Endothelial cell of umbilical vein (primary cell): Measurements from ENCODE around the gene DYNC1H1. TPM values are rescaled to one million over a fixed set of nuclear protein-coding genes. Genes with fewer than 3 reads are reported as not detected.

ENCODE experiments used
- BruUV-seq: library from RNA; stranded (reverse); fragments of 400-500 nt; replicated peaks from 2 replicates; lab custom pipeline; 2021; lab: Mats Ljungman, UMichigan
- CTCF ChIA-PET: fragments of 300-600, 350-600 bp; sonication (Branson Sonifier 250); formaldehyde crosslinking; loops from one replicate; lab custom pipeline; 2021; ENCODE audit warnings: antibody characterized with exemption, inconsistent platforms; lab: Charles Lee
- POLR2A ChIA-PET: fragments of 300-600, 350-600 bp; sonication (Branson Sonifier 250); formaldehyde crosslinking; loops from one replicate; lab custom pipeline; 2021; ENCODE audit warnings: antibody characterized with exemption, inconsistent platforms; lab: Charles Lee
- DNase-seq: peaks from one replicate; pipeline ENCODE4 v3.0.0-alpha.2; 2011; ENCODE audit warnings: low read depth, low spot score
- FAIRE-seq: peaks from 2 replicates; lab custom pipeline; 2011; peaks lifted over from hg19 to GRCh38; lab: Jason Lieb, UNC
- H2AFZ ChIP-seq: 2 replicates; pipeline ENCODE4 v1.6.0; 2012; ENCODE audit warnings: low read depth, low read length, control low read depth, inconsistent platforms
- H3K27ac ChIP-seq: 2 replicates; pipeline ENCODE4 v1.5.1; 2011; ENCODE audit warnings: low read depth, mild to moderate bottlenecking, control low read depth, low read length, moderate library complexity; ENCODE audit not compliant: insufficient read depth
- H3K27me3 ChIP-seq, 2 experiments: 2 replicates each; pipeline versions ENCODE4 v1.6.0 to v1.6.1; 2011; ENCODE audit warnings: low read length in 2 of 2, mixed read lengths in 1 of 2; ENCODE audit not compliant: control insufficient read depth in 2 of 2, insufficient read depth in 2 of 2
- H3K36me3 ChIP-seq, 2 experiments: 2 replicates in 1 of 2; 3 replicates in 1 of 2; pipeline ENCODE4 v1.5.1; 2011; ENCODE audit warnings: low read length in 2 of 2, mild to moderate bottlenecking in 1 of 2, moderate library complexity in 1 of 2; ENCODE audit not compliant: control insufficient read depth in 2 of 2, insufficient read depth in 2 of 2; ENCODE audit errors: extremely low read depth in 1 of 2
- H3K4me1 ChIP-seq: 3 replicates; pipeline ENCODE4 v1.5.1; 2011; ENCODE audit warnings: mild to moderate bottlenecking, low read length; ENCODE audit not compliant: control insufficient read depth, insufficient read depth; ENCODE audit errors: extremely low read depth
- H3K4me2 ChIP-seq: 2 replicates; pipeline ENCODE4 v1.6.1; 2011; ENCODE audit warnings: low read length, control low read depth, mixed read lengths; ENCODE audit not compliant: insufficient read depth
- H3K4me3 ChIP-seq, 3 experiments: fragments of 200-600 bp in 1 of 3; sonication (generic), shearing (Covaris generic) in 1 of 3; replicated peaks in 1 of 3; 2 replicates each; pipeline ENCODE4 v1.5.1; 2011 to 2016; ENCODE audit warnings: control low read depth in 3 of 3, low read length in 3 of 3, mild to moderate bottlenecking in 2 of 3, inconsistent platforms in 1 of 3, low read depth in 1 of 3, moderate library complexity in 1 of 3; ENCODE audit not compliant: insufficient read depth in 1 of 3
- H3K79me2 ChIP-seq: 2 replicates; pipeline ENCODE4 v1.6.0; 2012; ENCODE audit warnings: low read length, inconsistent platforms; ENCODE audit not compliant: control insufficient read depth, insufficient read depth
- H3K9ac ChIP-seq: replicated peaks from 2 replicates; pipeline ENCODE3; 2011; ENCODE audit warnings: low read length, control low read depth; ENCODE audit not compliant: insufficient read depth; ENCODE audit errors: extremely low read depth
- H3K9me1 ChIP-seq: replicated peaks from 3 replicates; pipeline ENCODE4 v1.6.0; 2011; ENCODE audit warnings: mild to moderate bottlenecking, low read length; ENCODE audit not compliant: control insufficient read depth, insufficient read depth; ENCODE audit errors: extremely low read depth
- H3K9me3 ChIP-seq: replicated peaks from 2 replicates; pipeline ENCODE4 v1.5.1; 2012; ENCODE audit warnings: low read length, inconsistent platforms; ENCODE audit not compliant: control insufficient read depth, insufficient read depth
- H4K20me1 ChIP-seq: replicated peaks from 2 replicates; pipeline ENCODE3; 2011; ENCODE audit warnings: mild to moderate bottlenecking, low read length; ENCODE audit not compliant: control insufficient read depth, insufficient read depth; ENCODE audit errors: extremely low read depth
- CTCF ChIP-seq, 2 donors: IDR thresholded peaks; 1 replicate in 1 of 2; 2 replicates in 1 of 2; pipeline ENCODE4 v1.5.1; 2011; ENCODE audit warnings: low read length in 2 of 2, mild to moderate bottlenecking in 2 of 2, moderate library complexity in 2 of 2, control low read depth in 1 of 2, inconsistent platforms in 1 of 2, low read depth in 1 of 2; ENCODE audit not compliant: insufficient read depth in 1 of 2; ENCODE audit errors: extremely low read depth in 1 of 2
- EZH2 ChIP-seq: IDR thresholded peaks from 2 replicates; pipeline ENCODE4 v1.6.1; 2012; ENCODE audit warnings: borderline replicate concordance, low read depth, mild to moderate bottlenecking, moderate library complexity, low read length, inconsistent platforms; ENCODE audit not compliant: severe bottlenecking
- FOS ChIP-seq: IDR thresholded peaks from 2 replicates; pipeline ENCODE4 v1.6.1; 2011; ENCODE audit warnings: mild to moderate bottlenecking, low read length, moderate library complexity, borderline replicate concordance; ENCODE audit not compliant: insufficient read depth
- GATA2 ChIP-seq: IDR thresholded peaks from 2 replicates; pipeline ENCODE4 v1.7.0; 2011; ENCODE audit warnings: low read depth, mild to moderate bottlenecking, moderate library complexity, mixed read lengths, low read length; ENCODE audit not compliant: insufficient read length, insufficient read depth
- JUN ChIP-seq: IDR thresholded peaks from 2 replicates; pipeline ENCODE4 v1.6.1; 2011; ENCODE audit warnings: borderline replicate concordance, low read depth; ENCODE audit not compliant: insufficient read length, insufficient read depth
- MYC ChIP-seq: IDR thresholded peaks from one replicate; pipeline ENCODE4 v1.6.1; 2011; ENCODE audit warnings: mild to moderate bottlenecking, low read depth, low read length
- POLR2A ChIP-seq: IDR thresholded peaks from 2 replicates; pipeline ENCODE4 v1.6.1; 2012; ENCODE audit warnings: low read depth, mild to moderate bottlenecking, control low read depth, low read length
- POLR2AphosphoS5 ChIP-seq: IDR thresholded peaks from 2 replicates; pipeline ENCODE4 v1.6.1; 2012; ENCODE audit warnings: low read depth, mild to moderate bottlenecking, control low read depth, low read length, moderate library complexity; ENCODE audit not compliant: insufficient read depth
- dilution Hi-C: fragments of 300-500 bp; cut with MboI; formaldehyde crosslinking; loops from one replicate; pipeline ENCODE4 v1.15.0; 2019; ENCODE audit warnings: low sequenced_read_pairs; ENCODE audit not compliant: extremely low pct_ligation_motif_present
- intact Hi-C: fragments of 100-400 bp; cut with micrococcal nuclease; formaldehyde crosslinking; loops from one replicate; pipeline ENCODE4 v1.10.0; 2022
- polyA plus RNA-seq, 4 experiments: library from polyadenylated mRNA; depleted of rRNA in 3 of 4; stranded (reverse) in 3 of 4; unstranded in 1 of 4; fragments of >200 nt; gene quantifications; 2 replicates each; pipeline versions ENCODE4 v1.2.1 to v1.2.3, GENCODE V29; 2011 to 2012; ENCODE audit warnings: missing spikeins in 1 of 4
- total RNA-seq: library from RNA; stranded (reverse); gene quantifications from 2 replicates; pipeline ENCODE4 v1.2.3, GENCODE V29; 2021
- TF ChIP-seq, protein P1 (sequence below): IDR thresholded peaks from 2 replicates; pipeline ENCODE4 v1.6.1; 2011; ENCODE audit not compliant: insufficient read depth, insufficient read length

Gene DYNC1H1
- total and polyA plus RNA-seq, 2 donors (not counting 3 experiments of a cell fraction or from before 2014, with no cell fraction given): 254 to 648 TPM

DNA sequence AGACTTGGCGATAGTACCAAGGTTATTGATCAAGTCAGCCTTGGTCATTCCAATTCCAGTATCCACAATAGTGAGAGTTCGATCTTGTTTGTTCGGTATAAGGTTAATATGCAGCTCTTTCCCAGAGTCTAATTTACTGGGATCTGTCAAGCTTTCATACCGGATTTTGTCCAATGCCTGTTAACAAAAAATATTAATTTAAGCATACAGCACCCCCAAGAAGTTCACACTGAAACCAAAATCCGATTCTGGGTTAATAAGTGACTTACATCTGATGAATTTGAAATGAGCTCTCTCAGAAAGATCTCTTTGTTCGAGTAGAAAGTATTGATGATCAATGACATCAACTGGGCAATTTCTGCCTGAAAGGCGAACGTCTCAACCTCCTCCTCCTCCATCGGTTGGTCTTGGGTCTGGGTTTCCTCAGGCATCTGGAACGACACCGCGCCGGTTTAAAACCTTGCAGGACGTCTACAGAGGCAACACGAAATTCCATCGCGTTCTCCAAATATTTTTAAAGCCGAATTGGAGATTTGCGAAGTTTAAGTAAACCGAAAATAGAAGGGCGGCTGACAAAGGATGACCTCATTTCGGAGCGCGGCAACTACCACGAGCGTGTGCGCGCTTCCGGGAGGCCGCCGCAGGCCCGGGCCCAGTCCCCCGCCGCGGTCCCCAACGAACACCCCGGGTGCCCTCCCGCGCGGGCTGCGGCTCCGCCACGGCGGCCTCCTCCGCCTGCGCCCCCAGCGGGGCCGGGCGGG is 121.8 kb downstream of the DYNC1H1 start:
- Histone ChIP-seq H3K4me2 (peak overlapping the region; percentile 72), H3K27me3 (no peaks in the 10 kb centered on the region), H3K79me2 (peaks cover 53% of the 10 kb centered on the region), H3K4me1 (peaks cover 40% of the 10 kb centered on the region), H3K9me3 (no peaks in the 10 kb centered on the region), H3K27ac (peak overlapping the region; percentile 86), H4K20me1 (peaks cover 3% of the 10 kb centered on the region), H3K36me3 (peaks cover 16 to 26% of the 10 kb centered on the region in 2 experiments), H3K9ac (peak overlapping the region; percentile 96), H3K4me3 (peak overlapping the region; percentile 88 to 96 (median 96)), H2AFZ (no peak overlapping the region), H3K9me1 (no peaks in the 10 kb centered on the region)
- dilution Hi-C loops: no loop called here
- POLR2A ChIA-PET: interaction anchor here (0.6 kb wide), 1 partner anchor 12 kb away, joined by 6 read pairs; no protein-coding TSS in a partner anchor
- DNase-seq: peak; percentile 56
- TF ChIP-seq JUN: no peak
- no peak for TF ChIP-seq GATA2
- TF ChIP-seq POLR2A: no peak
- TF ChIP-seq, protein P1, sequence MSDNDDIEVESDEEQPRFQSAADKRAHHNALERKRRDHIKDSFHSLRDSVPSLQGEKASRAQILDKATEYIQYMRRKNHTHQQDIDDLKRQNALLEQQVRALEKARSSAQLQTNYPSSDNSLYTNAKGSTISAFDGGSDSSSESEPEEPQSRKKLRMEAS: no peak
- TF ChIP-seq CTCF (IDR thresholded peaks at IDR 0.05; ENCODE audit: extremely low read depth in 1 of 2, insufficient read depth in 1 of 2, low read depth in 1 of 2, low read length in 2 of 2): no peak
- no peak for TF ChIP-seq EZH2
- no peak for TF ChIP-seq POLR2AphosphoS5
- TF ChIP-seq MYC: no peak
- TF ChIP-seq FOS: no peak
- BruUV-seq: no TSS peak
- intact Hi-C loops: loop anchor here (2.0 to 5.0 kb wide), 4 partner anchors 15 to 325 kb away; partner anchors contain the start of genes DYNC1H1 and PPP2R5C
- CTCF ChIA-PET: no interaction called here
- FAIRE-seq: peak; percentile 35
